Stimulated activated CD4-positive, alpha-beta T cell treated with anti-CD3 and anti-CD28 coated beads, Interleukin-2, amount 100 ng/mL, for 48 hours (primary cell): ENCODE measurements around the gene BSN.
"Not testable (repeated sequence)": the region's sequence is repeated elsewhere in the genome, so short reads cannot be mapped to it uniquely, and the experiment has no call there.

Experiments used
- DNase-seq, 2 donors: peaks; one replicate each; pipeline ENCODE4 v3.0.0-alpha.2; 2020

Gene BSN

DNA sequence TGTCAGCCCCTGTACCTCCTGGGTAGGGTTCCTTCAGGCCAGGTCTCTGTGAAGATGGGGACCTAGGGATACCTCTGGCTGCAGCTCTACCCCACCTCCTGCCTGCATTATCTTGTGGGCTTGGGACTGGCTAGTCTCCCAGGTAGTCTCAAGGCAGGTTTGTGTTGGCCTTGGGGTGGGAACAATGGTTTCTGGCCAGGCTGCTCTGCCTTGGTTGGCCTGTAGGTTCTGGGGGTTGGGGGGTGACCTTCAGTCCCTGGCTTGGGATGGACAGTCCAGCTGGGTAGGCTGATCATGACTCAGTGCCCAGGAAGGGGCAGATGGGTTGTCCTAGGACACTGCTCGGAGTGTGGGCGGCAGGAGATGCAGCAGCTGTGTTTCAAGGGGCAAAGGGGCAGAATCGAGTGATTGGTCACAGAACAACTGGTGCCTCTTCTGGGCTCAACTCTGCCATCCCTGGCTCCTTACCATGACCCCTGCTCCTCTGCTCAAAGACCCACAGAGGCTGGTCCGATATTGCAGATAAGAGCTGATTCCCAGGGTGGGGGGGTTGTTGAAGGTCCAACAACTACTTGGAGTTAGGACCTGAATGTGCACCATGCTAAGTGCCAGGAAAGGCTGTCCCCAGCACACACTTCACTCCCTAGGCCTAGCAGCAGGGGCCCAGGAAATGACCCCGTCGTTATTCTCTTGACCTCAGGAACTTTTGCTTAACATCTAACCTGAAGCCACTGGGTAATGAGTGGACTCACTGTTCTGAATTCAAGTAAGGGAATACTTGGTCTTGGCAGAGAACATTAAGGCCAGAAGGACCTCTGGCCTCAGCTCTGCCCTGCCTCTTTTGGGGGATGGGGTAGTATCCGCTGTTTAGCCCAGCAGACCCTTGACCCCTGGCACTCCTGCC lies 18.1 kb upstream of the BSN start:
- DNase-seq = no peak

DNA sequence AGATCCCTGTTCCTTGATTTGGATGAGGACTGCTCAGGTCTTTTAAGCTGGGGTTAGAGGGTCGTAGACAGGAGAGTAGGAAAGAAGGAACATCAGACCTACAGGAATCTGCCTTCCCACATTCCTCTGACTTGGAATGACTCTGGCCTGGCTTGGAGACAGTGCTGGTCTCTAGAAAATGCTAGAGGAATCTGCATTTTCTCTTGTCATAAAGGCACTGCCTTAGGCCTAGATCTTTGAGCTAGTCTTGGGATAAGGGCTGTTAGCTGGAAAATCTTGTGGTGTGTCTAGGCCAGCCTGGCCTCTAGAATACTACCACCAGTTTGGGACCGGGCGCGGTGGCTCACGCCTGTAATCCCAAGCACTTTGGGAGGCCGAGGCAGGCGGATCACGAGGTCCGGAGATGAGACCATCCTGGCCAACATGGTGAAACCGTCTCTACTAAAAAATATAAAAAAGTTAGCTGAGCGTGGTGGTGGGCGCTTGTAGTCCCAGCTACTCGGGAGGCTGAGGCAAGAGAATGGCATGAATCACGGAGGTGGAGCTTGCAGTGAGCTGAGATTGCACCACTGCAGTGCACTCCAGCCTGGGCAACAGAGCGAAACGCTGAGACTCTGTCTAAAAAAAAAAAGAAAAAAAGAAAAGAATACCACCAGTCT lies 17.3 kb upstream of the BSN start:
- no peak for DNase-seq

DNA sequence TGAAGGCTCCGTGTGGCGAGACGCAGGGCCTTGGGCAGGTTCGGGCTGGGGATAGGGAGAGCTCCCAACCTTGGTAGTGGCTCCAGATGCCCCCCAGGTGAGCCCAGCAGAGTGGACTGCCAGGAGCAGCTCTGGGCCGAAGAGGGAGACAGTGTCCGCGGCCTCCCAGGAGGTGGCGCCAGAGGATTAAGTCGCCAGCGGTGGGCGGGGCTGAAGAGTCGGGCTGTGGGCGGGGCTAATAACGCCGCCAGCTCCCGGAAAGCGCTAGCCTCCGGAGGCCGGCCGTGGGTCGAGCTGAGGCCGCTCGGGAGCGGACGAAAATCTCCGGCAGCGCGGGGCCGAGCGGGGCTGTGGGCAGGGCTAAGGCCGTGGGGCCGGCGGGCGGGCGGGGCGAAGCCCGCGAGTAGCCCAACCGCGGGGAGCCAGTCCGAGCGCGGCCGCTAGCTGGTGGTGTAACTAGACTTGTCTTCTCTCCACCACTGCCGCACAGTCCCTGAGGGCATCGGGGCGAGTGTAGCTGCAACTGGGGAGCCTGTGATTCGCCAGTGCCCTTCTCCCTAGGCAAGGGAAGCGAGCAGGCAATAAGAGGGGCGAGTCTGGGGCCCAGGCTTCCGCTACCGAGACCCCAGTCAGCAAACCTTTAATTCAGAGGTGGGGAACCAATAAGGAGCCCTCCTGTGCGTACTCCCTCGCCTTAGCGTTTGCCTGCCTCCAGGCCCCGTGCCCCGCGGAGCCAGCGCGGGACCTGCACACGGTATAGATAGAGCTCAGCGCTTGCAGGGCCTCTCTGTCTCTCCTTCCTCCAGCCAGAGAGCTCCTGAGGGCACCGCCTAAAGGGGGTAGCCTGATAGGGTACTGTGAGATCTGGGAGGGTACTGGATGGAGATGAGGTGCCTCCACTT lies 14.4 kb upstream of the BSN start:
- peak; percentile 97 to 98 for DNase-seq

DNA sequence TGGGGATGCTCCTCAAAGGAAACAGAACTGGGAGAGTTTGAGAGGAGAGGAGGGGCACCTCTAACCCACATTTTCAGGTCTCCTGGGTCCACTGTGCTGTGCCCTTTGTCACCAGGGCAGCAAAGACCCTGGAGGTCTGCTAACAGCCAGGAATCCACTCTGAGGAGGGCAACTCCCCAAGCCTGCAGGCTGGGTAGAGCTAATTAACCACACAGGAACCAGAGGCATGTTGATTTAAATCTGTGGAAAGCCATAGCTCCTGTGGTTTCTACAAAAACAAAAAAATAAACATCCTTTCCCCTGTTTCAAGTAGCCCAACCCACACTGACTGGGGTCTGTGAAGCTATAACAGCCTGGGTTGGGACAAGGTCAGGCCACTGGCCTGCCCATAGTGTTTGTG lies 2.2 kb upstream of the BSN start:
- no peak for DNase-seq

- no peak for DNase-seq
Measured at GRCh38 chr3:49553324-49553691, 969 bp upstream of the BSN start.

DNA sequence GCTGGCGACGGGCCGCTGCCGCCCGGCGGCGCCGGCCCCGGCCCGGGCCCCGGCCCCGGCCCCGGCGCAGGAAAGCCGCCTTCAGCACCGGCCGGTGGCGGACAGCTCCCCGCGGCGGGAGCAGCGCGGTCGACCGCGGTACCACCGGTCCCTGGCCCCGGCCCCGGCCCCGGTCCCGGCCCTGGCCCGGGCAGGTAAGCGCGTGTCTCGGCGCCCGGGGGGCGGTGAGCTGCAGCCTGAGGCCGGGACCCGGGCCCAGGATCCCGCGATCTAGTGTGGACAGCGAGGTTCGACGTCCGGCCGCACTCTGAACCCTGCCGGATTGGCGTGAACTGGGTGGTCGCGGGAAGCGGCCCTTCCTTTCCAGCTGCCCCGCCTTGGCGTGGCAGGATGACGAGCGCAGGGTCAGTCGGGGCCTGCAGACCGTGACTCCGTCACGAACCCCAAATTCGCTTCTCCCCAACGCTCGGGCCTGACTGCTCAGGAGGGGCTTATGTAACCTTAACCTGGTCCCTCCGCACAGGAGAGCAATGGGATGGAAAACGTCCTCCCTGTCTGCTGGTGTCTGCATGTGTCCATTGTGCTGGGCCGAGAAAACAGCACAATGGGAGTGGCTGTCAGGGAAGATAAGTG lies 472 bp downstream of the BSN start:
- peak; percentile 47 to 61 for DNase-seq

- DNase-seq = no peak
Measured at GRCh38 chr3:49556500-49557275, 2.4 kb downstream of the BSN start.

DNA sequence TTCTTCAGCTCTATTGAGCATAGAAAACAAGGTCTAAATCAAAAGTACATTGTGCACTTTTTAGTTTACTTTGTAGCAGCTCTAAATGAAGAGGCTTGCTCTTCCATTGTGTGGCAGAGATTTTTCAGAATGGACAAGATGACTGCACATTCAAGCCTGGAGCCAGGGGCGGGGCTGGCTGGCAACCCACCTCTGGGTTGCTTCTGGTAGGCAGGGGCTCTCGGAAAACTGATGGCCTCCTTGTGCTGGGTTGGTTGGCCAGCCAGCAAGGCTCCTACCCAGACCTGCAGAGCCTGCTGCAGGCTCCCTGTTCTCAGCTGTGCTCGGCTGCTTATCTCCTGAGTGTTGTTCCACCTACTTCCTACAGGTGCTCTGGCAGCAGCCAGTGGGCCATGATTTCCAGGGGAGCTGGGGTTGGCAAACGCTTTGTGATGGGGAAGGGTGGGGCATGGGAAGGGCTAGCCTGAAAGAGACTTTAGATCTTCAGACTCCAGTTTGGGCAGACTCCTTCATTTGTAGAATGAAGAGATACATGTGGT lies 8.8 kb downstream of the BSN start:
- no peak for DNase-seq

DNA sequence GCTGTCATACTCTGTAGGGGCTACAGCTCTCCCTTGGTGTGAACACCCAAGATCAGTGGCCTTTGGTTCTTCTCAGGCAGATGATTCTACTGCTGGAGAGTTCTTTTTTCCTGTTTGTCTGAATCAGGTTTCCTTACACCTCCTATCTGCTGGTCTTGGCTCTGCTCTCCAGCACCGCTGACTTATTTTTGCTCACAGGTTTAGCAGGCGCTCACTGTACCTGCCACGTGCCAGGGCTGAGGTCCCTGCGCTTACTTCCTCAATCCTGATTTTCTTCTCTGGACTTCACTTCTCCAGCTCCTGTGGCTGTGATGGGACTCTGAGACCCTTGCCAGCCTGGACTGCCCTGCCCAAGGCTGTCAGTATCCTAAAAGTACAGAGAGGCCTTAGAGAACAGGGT lies 9.5 kb downstream of the BSN start:
- no peak for DNase-seq

- DNase-seq = no peak
Measured at GRCh38 chr3:49566312-49566711, 12.0 kb downstream of the BSN start.

- no peak for DNase-seq
Measured at GRCh38 chr3:49567406-49567805, 13.1 kb downstream of the BSN start.

DNA sequence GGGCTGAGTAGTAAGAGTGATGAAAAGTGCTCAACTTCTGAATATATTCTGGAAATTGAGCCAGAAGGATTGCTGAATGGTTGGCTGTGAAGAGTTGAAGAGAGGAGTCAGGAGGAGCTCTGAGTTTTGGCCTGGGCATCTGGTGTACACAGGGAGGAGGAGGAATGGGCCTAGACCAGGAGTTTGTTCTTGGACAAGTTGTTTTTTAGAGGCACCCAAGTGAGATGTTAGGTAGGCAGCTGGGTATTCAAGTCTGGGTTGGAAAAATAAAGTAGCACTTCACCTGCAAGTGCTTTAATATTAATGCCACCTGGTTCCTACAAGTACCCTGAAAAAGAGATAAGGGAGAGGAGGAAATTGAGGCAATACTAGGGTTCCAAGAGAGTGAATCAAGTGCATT lies 14.7 kb downstream of the BSN start:
- no peak for DNase-seq

DNA sequence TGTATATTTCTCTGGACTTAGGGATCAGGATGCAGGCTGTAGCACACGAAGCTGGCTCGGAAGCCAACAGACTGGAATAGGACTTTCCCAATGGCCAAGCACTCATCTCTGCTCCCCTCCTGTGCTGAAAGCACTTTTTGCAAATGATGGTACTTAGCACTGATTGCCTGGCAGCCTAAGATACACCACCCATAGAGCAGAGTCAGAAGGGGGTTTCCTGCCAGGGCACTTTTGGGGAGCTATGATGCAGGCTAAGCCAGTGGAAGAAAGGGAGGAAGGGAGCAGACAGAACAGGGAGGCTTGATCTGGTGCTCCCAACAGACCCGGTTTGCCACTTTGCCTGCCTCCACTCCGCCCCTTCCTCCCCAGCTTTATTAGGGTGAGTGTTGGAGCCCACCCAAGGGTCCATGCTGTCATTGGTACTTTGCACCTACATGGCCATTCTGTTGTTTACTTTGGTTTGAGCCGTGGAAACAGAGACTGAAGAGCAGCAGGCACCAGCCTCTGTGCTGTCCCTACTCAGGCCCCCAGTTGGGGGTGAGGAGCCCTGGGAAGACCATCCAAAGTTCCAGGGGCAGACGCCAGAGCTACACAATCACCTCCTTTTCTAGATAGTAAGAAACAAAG lies 15.9 kb downstream of the BSN start:
- DNase-seq = no peak

- DNase-seq = no peak
Measured at GRCh38 chr3:49582177-49582576, 27.9 kb downstream of the BSN start.

DNA sequence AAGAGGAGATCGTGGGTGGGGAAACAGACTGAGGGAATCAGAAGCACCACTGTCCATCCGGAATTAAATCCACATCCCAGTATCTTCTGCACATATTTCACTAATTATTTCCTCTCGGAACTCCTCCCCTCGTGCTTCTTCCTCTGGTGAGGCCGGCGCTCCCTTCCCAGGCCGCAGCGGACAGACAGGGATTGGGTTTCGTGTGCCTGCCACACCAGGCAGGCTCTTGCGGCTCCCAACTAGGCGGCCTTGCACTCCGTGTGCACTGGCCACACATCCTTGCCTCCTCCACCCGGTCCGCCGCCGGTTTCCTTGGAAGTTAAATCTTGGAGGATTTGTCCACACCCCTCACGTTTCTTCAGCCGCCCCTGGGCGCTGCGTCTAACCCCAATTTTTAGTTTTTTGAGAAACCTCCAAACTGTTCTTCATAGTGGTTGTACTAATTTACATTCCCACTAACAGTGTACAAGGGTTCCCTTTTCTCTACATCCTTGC lies 31.0 kb downstream of the BSN start:
- DNase-seq = not testable (repeated sequence)

GRCh38 chr3:49591615-49592014 lies 37.3 kb downstream of the BSN start:
- DNase-seq = no peak

- DNase-seq = no peak
Measured at GRCh38 chr3:49593041-49593440, 38.8 kb downstream of the BSN start.

DNA sequence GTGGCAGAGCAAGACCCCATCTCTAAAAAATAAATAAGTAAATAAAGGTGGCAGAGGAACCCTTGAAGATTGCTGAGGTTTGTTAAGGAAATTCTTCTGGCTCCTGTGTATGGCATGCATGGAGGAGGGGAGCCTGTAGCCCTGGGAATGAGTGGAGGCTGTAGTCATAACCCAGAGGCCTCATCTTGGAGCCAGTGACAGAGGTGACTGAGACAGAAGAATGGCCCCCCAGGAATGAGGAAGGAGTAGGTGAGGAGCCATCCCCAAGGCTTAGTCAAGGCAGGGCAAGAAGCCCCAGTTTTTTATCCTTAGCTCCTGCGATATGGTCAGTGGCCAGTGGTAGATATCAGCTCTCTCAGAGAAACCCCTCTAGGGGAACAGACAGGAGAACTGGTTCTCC lies 46.5 kb downstream of the BSN start:
- no peak for DNase-seq

DNA sequence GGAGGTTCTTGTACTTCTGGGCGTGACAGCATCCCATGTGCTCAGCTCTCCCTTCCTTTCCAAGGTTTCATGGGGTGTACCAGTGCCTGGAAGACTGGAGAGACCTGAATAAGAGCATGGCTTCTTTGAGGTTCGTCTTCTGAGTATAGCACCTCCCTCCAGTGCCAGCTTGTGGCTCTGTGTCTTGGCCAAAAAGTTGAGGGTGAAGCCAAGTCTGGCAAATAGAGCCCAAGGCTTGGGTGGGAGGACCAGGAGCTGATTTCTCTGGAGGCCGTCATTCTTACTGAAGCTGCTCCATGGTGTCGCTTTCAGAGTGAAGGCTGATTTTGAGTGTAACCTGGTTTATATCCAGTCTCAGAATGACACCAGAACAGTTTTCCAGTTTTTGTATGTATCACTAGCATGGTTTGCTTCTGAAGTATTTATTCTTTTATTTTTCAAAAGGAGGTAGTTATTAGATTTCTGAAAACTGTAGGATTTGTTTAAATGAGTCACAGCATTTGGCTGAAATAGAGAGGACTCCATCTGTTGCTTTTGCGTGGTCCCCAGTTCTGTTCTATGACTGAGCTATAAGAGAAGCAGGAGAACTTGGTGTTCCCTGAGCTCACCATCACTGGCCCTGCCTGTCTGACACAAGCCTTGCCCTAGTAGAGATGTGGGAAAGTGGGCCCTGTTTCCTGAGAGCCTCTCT lies 47.2 kb downstream of the BSN start:
- DNase-seq = no peak

- DNase-seq = no peak
Measured at GRCh38 chr3:49602049-49602554, 47.8 kb downstream of the BSN start.
